Neural cell (in vitro differentiated cells): ENCODE measurements around the gene DNAJB2.

Experiments
- CTCF ChIP-seq: fragments of 450-650 bp; IDR thresholded peaks from 2 replicates; pipeline ENCODE4 v1.5.1; 2014; ENCODE audit warnings: antibody characterized with exemption, mild to moderate bottlenecking, moderate library complexity; ENCODE audit not compliant: poor library complexity, severe bottlenecking
- POLR2AphosphoS5 ChIP-seq: IDR thresholded peaks from 2 replicates; pipeline ENCODE4 v1.6.1; 2012
- TAF1 ChIP-seq: IDR thresholded peaks from 2 replicates; pipeline ENCODE4 v1.6.1; 2012; ENCODE audit warnings: low read depth

GRCh38 chr2:219252900-219253752, 26.0 kb upstream of the DNAJB2 start, which contains the start of gene TUBA4B:
- no peak for TF ChIP-seq CTCF
- no peak for TF ChIP-seq POLR2AphosphoS5
- no peak for TF ChIP-seq TAF1
